ENCODE results near the gene SFXN2. TPM values are rescaled to one million over a fixed set of nuclear protein-coding genes. Genes with fewer than 3 reads are reported as not detected.

The SFXN2 gene
- polyA plus RNA-seq, 1 of the 3 experiments (the other 2 are of a cell fraction), result 10.2 TPM

DNA sequence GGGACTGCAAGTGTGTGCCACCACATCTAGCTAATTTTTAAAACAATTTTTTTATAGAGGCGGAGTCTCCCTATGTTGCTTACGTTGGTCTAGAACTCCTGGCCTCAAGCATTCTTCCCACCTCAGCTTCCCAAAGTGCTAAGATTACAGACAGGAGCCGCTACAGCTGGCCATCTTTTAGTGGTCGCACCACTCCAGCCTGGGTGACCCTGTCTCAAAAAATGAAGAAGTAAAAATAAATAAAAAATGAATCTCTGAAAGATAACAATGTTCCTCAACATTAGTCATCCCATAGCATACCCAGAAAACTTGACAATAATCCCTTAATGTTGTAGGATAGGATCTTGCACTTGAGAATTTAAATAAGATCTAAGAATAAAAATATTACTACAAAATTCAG lies 47.5 kb downstream of the SFXN2 start (continued):
- TF ChIP-seq EZH2phosphoT487 (IDR thresholded peaks at IDR 0.05; ENCODE audit: borderline replicate concordance, low read depth) (no peak), SIN3A (IDR thresholded peaks at IDR 0.05; ENCODE audit: borderline replicate concordance, low read depth, low read length) (no peak), RFX5 (IDR thresholded peaks at IDR 0.05; ENCODE audit: low read length) (no peak), POLR2AphosphoS5 (IDR thresholded peaks at IDR 0.05; ENCODE audit: low read depth, low read length) (no peak), USF1 (IDR thresholded peaks at IDR 0.05; ENCODE audit: borderline replicate concordance, low read depth) (no peak), JUND (IDR thresholded peaks at IDR 0.05) (no peak), CHD2 (IDR thresholded peaks at IDR 0.05; ENCODE audit: low read length, partially characterized antibody) (no peak), GATA2 (CRISPR knock-in tag; IDR thresholded peaks at IDR 0.05) (no peak)
- TF ChIP-seq, protein P1, sequence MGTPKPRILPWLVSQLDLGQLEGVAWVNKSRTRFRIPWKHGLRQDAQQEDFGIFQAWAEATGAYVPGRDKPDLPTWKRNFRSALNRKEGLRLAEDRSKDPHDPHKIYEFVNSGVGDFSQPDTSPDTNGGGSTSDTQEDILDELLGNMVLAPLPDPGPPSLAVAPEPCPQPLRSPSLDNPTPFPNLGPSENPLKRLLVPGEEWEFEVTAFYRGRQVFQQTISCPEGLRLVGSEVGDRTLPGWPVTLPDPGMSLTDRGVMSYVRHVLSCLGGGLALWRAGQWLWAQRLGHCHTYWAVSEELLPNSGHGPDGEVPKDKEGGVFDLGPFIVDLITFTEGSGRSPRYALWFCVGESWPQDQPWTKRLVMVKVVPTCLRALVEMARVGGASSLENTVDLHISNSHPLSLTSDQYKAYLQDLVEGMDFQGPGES (IDR thresholded peaks at IDR 0.05; ENCODE audit: low read depth, low read length), result no peak

DNA sequence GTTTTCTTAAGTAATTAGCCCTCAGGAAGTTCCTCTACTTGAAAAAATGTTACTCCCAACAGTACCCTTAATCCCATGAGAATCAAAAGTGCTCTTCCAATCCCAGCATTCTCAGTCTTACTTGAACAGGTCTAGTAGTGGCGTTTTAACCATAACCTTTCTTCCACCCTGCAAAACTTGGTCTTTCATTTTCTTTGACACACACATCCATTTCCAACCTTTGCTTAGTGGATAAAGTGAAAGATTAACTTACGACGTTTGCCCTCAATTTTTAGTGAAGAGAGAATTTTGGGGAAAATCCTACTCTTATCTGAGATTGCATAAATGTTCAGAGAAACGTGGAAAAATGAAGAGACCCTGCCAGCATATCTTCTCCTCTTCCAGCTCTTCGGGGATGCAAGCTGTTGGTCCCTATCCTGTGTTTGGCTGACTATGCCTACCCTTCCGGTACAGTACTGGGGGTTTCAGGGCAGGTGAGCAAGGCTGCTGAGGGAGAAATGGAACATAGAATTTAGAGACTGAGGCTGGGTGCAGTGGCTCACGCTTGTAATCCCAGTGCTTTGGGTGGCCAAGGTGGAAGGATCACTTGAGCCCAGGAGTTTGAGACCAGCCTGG lies 48.1 kb downstream of the SFXN2 start:
- ChIA-PET POLR2A (no interaction called here), CTCF (interaction anchor here (3.3 kb wide), 1 partner anchor 9 kb away, joined by 13 read pairs; no protein-coding TSS in a partner anchor)
- Histone ChIP-seq H3K4me2 (no peak overlapping the region), H3K9ac (no peak overlapping the region), H3K9me3 (no peaks in the 10 kb centered on the region), H3F3A (replicated peaks; ENCODE audit: insufficient read depth) (peaks cover 8% of the 10 kb centered on the region), H4K20me1 (ENCODE audit: insufficient read depth) (peaks cover 5% of the 10 kb centered on the region; the same call in 1 of the 2 replicates), H3K9me2 (no peaks in the 10 kb centered on the region), H3K4me3 (ENCODE audit: low read depth in 2 of 2, low read length in 1 of 2) (no peak overlapping the region), H3K36me3 (replicated peaks in 1 of 2; ENCODE audit: control insufficient read depth in 1 of 2, insufficient read depth in 2 of 2, low read length in 1 of 2) (no peaks in the 10 kb centered on the region), H3K27ac (ENCODE audit: low read depth in 2 of 2, low read length in 1 of 2) (no peak overlapping the region), H2AFZ (ENCODE audit: low read depth) (no peak overlapping the region), H3K27me3 (ENCODE audit: insufficient read depth) (no peaks in the 10 kb centered on the region), H3K79me2 (ENCODE audit: insufficient read depth) (peaks cover 54% of the 10 kb centered on the region), H3K4me1 (ENCODE audit: control insufficient read depth in 1 of 2, insufficient read depth in 2 of 2, low read depth in 1 of 2, low read length in 1 of 2) (peaks cover 8 to 13% of the 10 kb centered on the region in 2 experiments; a peak in 2 of 4 replicates)
- 96% methylated on average over 7 of the region's 7 CpGs for WGBS (ENCODE audit: low lambda C conversion rate)
- TF ChIP-seq TAF1 (IDR thresholded peaks at IDR 0.05; ENCODE audit: borderline replicate concordance, low read depth, low read length) (no peak), ZBTB33 (IDR thresholded peaks at IDR 0.05; ENCODE audit: borderline replicate concordance, low read depth) (no peak), GABPA (IDR thresholded peaks at IDR 0.05; ENCODE audit: low read depth) (no peak)
- no peak for DNase-seq
